GM21515 (cell line): ENCODE measurements around the gene COL4A6.

ENCODE experiments used
- ATAC-seq: cut with Tn5 transposase; IDR thresholded peaks from one replicate; pipeline ENCODE4 v1.9.1; 2021; ENCODE audit not compliant: unreplicated experiment

COL4A6 gene

DNA sequence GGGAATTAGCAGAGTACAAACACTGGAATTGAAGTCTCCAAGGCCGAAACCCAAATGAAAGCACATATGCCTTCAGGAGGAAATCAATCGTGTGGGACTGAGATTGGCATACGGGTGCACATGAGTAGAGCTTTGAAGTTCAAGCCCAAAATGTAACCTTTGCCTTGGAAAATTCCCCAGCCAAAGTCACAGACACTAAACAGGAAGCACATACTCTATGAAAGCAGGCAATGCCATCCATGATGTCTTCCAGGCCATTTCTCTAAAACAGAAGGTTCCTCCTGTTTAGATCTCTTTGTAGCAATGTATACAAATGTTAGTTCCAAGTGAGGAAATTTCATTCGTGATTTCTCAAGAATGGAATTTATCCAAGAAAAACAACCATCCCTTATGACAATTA is 162.5 kb downstream of the COL4A6 start:
- no peak for ATAC-seq

DNA sequence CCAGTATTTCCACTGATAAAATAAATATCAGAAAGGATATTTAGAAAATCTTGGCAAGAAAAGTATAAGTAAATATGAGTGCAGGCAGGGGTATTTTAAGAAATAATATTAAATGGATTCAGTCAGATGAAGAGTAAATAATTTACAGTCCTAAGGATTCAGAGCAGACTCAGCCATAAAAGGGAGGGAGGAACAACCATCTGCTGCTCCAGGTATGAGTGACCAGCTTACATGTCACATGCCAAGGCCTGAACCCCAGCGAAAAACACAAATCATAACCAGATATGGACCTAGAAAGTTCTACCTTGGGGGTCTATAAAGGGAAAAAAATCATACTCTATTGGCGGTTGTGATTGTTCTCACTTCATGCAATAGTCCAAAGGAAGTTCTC is 166.8 kb downstream of the COL4A6 start:
- ATAC-seq, result no peak

DNA sequence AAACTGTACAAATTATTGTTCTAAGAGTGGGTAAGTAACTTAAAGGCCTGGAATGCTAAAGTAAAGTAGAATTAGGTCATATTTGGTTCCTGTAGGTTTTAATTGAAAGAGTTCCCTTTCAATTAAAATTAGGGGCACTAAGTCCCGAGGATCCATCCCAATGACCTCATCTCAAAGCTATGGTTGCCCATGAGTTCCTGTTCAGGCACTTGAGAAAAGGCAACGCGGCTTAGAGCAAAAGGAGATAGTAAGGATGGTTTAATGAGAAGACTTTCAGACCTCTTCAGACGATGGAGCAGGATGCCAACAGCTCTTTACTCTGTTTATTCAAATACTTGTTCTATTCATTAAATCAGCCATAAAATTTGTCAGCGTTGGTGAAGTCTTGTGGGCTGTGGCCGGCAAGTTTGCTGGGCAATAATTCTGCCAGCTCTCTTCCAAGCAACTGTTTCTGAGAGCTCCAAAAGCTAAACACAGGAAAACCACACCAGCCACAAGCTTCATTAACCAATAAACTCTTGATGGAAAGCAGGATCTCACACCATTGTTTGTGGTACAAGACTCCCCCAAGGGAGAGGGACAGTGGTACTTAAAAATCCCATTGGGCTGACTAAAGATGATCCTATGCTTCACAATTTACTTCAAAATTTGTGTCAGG is 167.4 kb downstream of the COL4A6 start:
- ATAC-seq, result no peak

DNA sequence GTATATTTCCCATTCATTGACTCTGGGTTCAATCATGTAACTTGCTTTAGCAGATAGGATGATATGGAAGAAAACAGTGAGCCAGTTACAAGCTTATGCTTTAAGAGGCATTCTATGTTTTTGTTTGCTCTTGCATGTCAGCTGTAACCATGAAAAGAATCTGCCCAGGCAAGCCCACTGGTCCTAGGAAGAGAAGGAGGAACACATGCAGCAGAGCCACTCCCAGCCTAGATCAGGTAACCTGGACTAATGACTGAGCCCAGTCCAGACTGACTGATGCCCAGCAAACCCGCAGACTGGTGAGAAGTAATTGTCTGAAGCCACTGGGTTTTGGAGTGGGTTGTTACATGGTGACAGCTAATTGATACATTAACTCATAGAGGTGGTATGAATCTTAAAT is 167.9 kb downstream of the COL4A6 start:
- ATAC-seq, result no peak

DNA sequence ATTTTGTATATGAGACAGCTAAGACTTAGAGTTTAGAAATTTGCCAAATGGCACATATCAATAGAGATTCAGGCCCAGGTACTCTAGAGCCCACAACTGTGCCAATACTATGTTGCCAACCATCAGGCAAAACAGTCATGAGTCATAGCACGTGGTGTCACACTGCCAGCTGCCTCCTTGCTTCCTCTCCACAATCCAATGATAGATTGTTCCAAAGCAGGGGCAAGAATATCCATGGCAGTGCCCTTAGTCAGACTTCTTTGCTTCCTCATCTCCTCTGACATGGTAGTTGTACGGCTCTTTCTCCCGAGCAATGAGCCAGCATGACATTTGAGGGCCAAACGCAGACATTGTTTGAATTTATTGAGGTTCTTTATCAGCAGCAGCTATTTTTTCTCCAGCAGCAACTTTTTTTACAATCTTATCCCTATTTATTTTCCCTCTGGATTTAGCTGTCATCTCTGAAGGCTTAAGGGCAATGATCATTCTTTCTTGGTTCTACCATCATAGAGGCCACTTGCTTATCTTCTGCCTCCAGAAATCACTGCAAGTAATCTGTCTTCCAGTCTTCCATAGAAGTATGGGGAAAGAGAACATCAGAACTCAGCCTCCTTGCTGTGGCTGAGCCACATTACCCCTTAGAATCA is 169.7 kb downstream of the COL4A6 start:
- ATAC-seq, result no peak

DNA sequence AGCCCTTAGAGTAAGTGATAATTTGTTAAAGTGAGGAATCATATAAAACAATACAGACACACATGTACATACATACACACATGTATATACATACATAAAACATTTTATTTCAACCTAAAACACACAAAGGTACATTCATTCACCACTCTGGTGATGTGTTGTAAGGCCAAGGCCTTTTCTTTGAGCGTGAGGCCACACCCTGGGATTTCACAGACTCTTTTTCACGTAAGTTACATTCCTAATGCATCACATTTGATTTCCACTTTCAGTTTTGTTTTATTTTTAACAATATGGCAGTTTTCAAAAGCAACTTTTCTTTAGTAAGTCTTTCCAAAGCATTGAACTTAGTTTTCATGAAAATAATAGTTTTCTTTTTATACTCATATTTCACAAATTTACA is 170.7 kb downstream of the COL4A6 start:
- ATAC-seq, result no peak

DNA sequence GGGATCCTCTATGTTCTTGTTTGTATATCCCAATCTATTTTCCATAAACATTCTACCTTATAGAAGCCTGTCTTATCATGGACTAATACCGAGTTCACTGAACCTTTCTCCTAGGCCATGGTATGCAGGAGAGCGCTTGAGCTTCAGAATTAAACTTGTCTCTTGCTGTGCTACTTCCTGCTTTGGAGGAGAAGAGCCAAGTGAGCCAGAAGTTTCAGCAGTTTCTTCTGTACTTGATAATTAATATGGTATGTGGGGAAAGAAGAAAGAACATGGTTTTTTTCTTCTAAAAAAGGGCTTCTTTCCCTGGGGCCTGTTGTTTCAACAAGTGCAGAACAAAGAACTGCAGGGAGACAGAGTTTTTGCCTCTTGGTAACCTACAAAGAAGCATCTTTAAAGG is 173.8 kb downstream of the COL4A6 start:
- ATAC-seq, result no peak

DNA sequence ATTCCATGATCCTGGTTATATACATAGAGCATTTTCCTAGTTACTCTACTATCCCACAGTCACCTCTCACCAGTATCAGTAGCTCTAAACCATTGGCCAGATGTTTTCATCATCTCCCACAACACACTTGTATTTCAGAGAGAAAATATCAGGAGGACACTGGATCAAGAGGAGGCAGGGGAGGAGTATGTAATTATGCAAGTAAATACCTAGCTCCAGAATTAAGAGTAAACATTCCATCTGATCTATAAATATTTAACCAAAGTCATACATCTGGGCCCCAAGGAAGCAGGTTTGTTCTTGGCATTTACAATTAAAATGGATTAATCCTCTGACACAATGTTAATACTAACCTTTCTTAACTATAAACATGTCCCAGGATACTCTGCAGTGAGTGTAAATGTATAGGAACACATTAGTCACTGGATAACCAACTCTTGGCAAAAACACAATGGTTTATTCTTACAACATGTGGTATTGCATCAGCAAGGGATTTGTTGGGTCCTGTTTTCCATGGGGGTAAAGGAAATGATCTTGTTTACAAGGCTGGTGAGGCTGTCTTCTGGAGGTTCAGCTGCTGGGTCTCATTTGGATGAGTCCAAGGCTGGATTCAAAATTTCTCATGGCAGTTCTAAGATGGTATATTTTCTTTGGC is 176.5 kb downstream of the COL4A6 start:
- no peak for ATAC-seq

DNA sequence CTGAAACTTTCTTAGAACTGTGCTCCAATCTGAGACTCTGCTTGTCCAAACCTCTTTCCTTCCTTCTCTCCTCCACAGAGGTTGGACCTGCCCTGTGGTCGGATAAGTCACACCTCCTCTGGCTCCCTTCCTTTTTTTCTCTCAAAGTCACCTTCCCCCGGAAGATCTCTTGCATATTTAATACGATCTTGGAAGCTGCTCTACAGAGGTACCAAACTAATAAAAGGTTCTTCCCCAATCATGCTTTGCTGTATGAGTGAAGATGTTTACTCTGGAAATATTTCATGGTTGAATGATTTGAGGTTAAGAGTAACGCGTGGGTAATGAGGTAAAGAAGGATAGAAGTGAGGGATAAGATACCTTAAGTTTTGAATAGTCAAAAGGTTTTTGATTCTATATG is 180.7 kb downstream of the COL4A6 start:
- no peak for ATAC-seq

DNA sequence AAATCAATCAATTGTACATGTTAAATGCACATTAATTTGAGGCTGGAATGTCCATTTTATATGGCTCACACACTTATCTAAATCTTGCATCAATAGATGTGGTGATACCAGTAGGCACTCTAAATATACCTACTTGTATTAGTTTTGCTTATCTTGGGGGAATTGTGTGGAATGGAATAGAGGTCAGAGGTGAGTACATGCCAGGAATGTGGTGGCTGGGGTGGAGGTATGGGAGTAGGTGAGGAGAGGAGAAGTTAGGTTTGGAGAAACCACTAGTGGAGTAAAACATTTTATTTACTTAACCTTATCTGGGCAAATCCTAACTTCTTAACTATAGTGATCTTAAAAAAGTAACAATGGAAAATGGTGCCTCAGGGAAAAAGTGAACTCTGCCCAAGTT is 183.6 kb downstream of the COL4A6 start:
- ATAC-seq, result no peak

DNA sequence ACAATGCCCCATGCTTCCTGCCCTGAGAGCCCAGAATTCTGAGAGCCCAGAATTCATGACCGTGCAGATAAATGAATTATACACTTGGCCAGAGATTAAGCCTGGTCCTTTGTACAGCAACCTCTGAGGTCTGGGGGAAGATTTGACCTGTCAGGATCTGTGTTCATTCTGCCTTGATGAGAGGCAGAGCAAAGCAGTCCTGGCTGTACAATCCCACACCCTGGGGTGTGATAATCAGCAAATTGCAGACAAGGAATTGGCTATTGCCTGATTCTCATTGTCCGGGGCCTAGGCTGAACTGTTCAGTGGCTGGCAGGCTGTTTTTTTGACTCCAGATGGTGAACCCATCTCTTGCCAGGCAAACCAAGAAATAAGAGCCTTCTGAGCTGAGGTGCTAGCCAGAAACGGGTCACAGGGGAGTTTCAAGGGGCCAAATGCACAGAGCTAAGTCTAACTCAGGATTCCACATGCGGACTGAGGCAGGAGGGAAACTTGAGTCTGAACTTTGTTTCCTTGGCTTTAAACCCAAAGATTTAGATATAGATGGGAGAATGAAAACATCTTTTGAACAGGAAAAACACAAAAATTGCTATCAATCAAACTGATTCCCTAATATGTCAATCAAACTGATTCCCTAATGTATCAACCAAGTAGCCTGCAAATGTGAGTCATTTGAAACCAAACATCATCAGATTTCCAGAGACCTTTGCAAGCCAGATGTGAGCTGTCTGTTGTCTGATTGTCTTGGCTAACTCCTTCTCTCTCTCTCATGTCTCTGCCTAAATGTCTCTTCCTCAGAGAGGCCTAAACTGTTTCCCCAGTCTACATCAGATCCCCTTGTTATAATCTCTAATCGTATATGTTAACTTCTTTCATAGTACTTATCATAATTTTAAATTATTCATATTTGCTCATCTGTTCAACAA is 187.3 kb downstream of the COL4A6 start:
- no peak for ATAC-seq

DNA sequence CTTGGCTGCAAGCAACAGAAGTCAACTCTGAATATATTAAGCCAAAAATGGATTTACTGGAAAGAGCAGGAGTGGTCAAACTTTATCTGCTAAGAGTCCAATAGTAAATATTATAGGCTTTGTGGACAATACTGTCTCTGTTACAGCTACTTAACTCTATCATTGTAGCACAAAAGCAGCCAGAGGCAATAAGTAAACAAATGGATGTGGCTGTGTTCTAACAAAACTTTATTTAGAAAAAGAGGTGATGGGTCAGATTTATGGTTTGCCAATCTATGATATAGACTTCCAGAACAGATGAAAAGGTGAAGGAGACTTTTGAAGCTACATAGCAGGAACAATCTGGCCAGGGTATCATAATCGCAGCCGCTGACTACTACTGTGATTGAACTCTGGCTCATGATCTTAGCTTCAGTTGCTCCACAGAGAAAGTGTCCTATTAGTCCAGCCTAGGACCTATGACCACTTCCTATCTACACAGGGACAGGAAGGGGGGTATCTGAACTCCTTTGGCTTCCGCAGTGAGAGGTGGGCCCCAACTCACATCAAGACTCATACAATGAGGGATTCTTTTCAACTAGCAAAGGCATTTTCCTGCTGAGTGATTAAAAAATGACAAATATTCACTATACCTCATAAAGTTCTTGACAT is 191.8 kb downstream of the COL4A6 start:
- ATAC-seq, result no peak

DNA sequence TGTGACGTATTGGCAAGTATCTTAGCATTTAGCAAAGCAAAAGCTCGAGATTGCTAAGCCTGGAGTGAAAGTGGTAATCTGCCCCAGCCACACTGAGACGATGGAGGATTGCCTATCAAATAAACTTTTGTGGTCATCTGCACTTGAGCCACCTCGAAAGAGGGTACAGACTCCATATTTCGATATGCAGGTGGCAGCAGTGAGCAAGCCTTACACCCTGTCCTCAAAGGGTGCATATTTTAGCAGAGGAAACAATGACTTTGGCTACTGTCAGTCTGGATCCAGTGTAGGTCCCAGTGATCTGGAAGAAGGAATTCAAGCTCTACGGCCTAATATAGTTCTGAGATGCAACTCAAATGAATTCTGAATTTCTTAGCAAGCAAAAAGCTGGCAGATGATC is 192.8 kb downstream of the COL4A6 start:
- ATAC-seq, result no peak

DNA sequence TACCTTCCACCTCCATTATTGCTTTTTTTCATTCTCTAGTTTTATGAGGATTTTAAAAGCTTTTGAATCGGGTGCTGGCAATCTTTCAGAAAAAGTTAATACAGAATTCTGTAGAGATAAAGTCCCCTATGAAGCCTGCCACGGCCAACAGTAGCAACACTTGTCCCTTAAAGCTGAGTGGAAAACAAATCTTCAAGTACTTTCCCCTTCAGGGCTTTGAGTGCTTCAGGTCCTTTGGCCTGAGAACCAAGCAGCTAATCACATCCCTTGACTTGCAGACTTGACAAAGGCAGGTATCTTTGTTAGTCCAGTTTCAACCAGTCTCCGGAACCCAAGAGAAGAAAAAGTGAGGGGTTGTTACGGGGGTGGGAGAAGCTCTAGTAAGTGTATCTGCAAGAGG is 202.2 kb downstream of the COL4A6 start:
- ATAC-seq, result no peak

DNA sequence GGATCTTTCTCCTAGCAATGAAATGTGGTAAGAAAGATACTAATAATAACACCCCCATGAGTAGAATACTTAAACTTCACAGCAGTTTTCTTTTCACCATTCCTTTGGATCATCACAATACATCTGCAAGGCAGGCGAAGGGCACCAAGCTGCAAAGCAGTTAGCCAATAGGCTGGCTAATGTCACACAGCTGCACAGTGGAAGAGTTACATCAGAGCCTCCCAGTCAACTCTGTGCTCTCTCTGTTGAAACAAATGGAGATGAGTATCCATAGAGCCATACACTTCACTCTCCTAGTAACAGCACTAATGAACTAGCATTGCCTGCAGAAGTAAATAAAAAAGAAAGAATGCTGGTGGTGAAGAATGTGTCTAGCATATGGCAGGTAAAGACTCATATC is 207.6 kb downstream of the COL4A6 start:
- no peak for ATAC-seq

DNA sequence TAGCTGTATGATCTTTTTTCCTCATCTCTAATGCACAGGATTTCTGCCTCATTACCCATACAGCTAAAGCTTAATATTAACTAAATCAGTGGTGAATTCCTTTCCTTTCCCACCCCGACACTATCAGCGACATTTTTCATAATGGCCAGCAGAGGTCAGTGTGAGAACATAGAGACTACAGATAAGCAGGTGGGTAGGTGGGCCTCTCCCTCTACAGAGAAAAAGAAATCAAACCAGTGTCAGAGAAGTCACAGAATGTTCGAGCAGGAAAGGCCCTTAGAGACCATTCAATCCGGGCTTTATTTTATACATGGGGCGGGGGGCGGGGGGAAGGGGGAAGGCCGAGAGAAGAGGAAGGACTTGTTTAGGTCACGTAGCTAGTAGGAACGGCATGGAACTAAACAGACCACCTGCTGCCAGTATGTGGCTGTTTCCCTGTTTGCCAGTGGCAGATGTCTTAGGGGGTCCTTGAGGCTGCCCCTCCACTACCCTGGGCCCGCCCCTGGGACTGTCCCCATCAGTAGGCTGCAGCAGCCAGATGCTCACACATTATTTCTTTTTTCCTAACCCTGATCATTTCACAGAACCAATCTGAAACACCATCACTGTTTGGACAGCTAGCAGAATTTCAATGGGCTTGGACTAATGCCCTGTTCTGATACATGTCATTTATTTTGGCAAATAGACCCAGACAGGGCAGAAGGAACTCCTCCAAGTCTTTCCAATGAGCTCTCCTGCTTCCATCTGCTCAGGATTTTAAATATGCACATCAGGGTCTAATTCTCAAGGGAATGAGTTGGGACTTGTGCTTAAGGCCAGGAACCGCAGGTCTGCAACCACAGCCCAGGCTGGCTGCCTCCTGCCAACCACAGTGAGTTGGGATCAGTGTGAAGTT is 213.2 kb downstream of the COL4A6 start:
- ATAC-seq, result no peak

DNA sequence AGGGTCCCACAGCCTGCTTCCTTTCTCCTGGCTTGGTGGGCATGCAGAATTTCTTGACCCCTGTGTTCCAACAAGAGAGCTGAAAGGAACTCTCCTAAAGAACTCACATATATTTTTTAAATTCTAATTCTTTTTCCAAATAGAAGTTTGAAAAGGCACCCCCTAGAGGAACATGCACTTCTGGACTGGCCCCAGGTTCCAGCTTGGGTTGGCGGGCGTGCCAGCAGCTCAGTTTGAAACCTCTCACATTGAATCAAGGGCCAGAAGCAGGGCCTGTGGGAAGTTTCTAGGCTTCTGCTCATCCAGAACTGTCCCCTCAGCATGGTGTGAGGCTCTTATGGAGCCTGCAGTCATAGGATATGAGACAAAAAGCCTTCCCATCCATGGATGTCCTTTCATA is 214.0 kb downstream of the COL4A6 start:
- ATAC-seq, result no peak

DNA sequence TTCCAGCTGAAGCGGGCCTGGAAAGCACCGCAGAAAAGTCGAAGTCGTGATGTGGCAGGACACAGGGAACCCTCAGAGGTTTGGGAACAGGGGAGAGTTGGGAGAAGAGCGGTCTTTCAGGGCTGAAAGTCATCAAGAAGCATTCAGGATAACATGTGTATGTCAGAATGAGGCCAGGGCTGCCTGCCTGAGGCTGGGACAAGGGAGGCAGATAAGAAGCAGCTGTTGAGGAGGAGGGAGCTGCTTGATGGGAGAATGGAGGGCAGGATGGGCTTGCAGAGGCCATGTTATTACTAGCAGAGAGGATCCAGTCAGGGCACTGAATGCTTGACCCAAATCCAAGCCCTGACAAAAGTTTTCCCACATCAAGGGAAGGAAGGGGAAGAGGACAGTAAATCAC is 214.6 kb downstream of the COL4A6 start:
- no peak for ATAC-seq

DNA sequence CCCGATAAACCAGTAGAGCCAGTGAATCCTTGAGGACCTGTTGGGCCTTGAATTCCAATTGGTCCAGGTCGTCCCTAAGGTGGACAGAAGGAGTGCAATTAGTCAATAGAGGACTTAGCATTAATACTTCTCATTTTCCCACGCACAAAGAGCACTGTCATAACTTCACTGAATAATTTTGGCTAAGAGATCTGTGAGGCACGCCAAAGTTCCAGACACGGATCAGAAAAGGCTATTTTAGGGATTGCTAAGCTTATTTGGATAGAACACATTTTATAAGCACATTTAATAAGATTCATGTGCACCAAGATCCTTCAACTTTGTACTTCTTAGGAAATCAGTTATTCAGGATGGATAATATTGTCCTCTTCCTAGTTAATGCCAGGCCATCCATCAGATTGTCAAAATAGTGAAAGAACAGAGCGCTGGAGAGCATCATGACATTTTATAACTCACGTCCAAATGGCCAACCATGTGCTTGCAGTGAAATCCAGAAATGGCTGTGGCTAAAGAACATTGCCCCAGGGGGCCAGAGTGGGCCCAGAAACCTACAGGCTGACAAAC is 216.8 kb downstream of the COL4A6 start:
- no peak for ATAC-seq
